GM10266 (cell line): ENCODE measurements around the gene GIPC2.

Experiments
- DNase-seq: peaks from one replicate; pipeline ENCODE4 v3.0.0; 2012; ENCODE audit errors: extremely low spot score
- TF ChIP-seq, protein P1 (sequence below): IDR thresholded peaks from 2 replicates; pipeline ENCODE4 v1.5.1; 2012; ENCODE audit warnings: mild to moderate bottlenecking, low read depth; ENCODE audit not compliant: control insufficient read depth, insufficient read depth; ENCODE audit errors: missing control alignments

Gene GIPC2

DNA sequence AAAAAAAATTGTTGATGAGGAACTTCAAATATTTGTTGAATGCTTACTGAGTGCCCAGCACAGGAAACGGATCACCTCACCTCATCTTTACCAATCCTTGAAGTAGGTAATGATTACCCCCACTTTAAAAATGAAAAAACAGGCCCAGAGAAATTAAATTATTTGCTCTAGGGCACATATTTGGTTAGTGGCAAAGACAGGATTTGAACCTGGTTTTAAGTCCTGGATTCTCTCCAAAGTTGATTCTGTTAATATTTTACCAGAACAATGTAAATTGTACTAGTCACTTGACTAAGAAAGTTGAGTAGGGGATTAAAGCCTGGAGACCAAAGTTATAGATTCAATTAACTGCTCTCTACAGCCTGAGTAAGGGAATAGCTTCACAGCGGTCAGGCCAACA is 97.9 kb downstream of the GIPC2 start:
- TF ChIP-seq, protein P1, sequence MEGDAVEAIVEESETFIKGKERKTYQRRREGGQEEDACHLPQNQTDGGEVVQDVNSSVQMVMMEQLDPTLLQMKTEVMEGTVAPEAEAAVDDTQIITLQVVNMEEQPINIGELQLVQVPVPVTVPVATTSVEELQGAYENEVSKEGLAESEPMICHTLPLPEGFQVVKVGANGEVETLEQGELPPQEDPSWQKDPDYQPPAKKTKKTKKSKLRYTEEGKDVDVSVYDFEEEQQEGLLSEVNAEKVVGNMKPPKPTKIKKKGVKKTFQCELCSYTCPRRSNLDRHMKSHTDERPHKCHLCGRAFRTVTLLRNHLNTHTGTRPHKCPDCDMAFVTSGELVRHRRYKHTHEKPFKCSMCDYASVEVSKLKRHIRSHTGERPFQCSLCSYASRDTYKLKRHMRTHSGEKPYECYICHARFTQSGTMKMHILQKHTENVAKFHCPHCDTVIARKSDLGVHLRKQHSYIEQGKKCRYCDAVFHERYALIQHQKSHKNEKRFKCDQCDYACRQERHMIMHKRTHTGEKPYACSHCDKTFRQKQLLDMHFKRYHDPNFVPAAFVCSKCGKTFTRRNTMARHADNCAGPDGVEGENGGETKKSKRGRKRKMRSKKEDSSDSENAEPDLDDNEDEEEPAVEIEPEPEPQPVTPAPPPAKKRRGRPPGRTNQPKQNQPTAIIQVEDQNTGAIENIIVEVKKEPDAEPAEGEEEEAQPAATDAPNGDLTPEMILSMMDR, result no peak
- no peak for DNase-seq

DNA sequence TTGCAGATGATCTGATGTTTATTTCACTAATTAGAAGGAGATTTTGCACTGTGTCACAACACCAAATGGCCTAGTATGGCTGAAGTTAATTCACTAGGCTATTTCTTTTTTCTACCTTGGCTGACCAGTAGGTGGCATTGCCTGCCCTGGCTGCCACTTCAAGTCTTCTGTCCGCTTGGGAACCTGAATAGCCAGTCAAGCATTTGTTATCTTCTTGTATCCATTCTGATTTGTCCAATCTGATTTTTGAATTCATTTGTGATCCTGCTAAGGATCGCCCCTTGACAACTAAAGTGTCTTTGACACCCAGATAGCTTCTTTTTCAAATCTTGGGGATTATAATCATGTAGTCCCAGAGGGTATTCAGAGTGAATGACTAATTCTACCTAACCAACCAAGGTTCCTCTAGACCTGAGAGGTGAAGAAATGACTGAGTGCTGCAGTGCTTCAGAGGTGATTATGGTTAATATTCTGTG is 99.4 kb downstream of the GIPC2 start:
- peak; percentile 43 for DNase-seq
- TF ChIP-seq, protein P1, result peak; percentile 83

DNA sequence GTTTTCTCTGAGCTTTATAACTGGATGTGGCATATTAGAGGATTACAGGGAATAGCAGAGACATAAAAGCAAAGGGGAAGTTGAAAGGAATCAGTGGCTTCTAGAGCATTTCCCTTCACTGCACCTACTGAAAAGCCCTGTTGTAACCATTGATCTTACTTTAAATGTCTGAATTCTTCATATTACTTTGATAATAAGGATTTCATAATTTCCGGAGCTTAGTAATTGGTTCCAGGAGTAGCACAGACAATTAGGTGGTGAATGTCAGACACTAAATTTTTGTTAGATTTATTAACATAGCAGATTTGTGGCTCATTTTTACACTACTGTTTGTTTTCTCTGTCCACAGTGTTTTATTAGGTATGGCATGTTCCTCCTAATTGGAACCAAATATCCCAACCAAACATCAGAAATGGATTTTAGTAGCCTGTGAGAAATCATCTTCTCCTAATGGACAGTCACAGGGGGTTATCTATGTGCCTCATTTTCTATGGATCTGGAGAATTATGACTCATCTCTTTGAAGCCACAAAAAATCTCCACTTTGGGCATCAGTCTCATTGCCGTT is 100.5 kb downstream of the GIPC2 start:
- no peak for DNase-seq
- TF ChIP-seq, protein P1, result no peak

GRCh38 chr1:78147031-78147430 is 101.3 kb downstream of the GIPC2 start:
- TF ChIP-seq, protein P1, result no peak
- no peak for DNase-seq

GRCh38 chr1:78153092-78153736 is 107.4 kb downstream of the GIPC2 start:
- DNase-seq, result no peak
- TF ChIP-seq, protein P1, result no peak

DNA sequence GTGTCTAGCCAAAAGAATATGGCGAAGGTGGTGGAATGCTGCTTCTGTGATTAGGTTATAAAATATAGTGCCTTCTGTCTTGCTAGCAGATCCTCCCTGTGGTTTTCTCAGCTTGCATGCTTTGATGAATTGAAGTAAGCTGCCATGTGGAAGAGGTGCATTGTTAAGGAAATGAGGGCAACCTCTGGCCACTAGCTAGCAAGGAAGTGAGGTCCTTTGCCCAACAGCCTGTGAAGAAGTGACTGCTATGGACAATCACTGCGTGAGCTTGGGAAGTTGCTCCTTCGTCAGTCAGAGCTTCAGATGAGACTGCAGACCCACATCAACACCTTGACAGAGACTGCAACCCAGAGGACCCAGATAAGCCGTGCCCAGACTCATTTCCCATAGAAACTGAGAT is 109.4 kb downstream of the GIPC2 start:
- no peak for DNase-seq
- TF ChIP-seq, protein P1, result no peak

- TF ChIP-seq, protein P1, result no peak
Measured at GRCh38 chr1:78156805-78157521, 111.2 kb downstream of the GIPC2 start.

More at GRCh38 chr1:78156805-78157521, 111.2 kb downstream of the GIPC2 start:
- DNase-seq, result no peak
